ENCODE data around the gene SSTR5.

SSTR5 gene

GRCh38 chr16:1105888-1106620 lies 33.5 kb downstream of the SSTR5 start:
- DNase-seq (ENCODE audit: low spot score): peak; percentile 90

- DNase-seq (ENCODE audit: low spot score): no peak
These were observed 34.1 kb downstream of the SSTR5 start for GRCh38 chr16:1106659-1107058.

- DNase-seq (ENCODE audit: low spot score): no peak
These were observed 34.6 kb downstream of the SSTR5 start for GRCh38 chr16:1107141-1107540.

- DNase-seq (ENCODE audit: low spot score): no peak
These were observed 35.2 kb downstream of the SSTR5 start for GRCh38 chr16:1107731-1108130.

- DNase-seq (ENCODE audit: low spot score): peak; percentile 47
These were observed 36.0 kb downstream of the SSTR5 start for GRCh38 chr16:1108299-1109252.

- DNase-seq (ENCODE audit: low spot score): no peak
These were observed 37.1 kb downstream of the SSTR5 start for GRCh38 chr16:1109648-1110047.

- DNase-seq (ENCODE audit: low spot score): no peak
These were observed 40.1 kb downstream of the SSTR5 start for GRCh38 chr16:1112506-1113184.

GRCh38 chr16:1113489-1113888 lies 40.9 kb downstream of the SSTR5 start:
- DNase-seq (ENCODE audit: low spot score): no peak

- no peak for DNase-seq (ENCODE audit: low spot score)
These were observed 41.5 kb downstream of the SSTR5 start for GRCh38 chr16:1113889-1114526.

GRCh38 chr16:1116693-1117077 lies 44.1 kb downstream of the SSTR5 start:
- DNase-seq (ENCODE audit: low spot score): no peak

- DNase-seq (ENCODE audit: low spot score): no peak
These were observed 44.8 kb downstream of the SSTR5 start for GRCh38 chr16:1117176-1117900.

- DNase-seq (ENCODE audit: low spot score): no peak
These were observed 45.4 kb downstream of the SSTR5 start for GRCh38 chr16:1117926-1118325.

- no peak for DNase-seq (ENCODE audit: low spot score)
These were observed 46.6 kb downstream of the SSTR5 start for GRCh38 chr16:1119129-1119528.

- DNase-seq (ENCODE audit: low spot score): no peak
These were observed 47.4 kb downstream of the SSTR5 start for GRCh38 chr16:1119766-1120576.

GRCh38 chr16:1120577-1120941 lies 48.0 kb downstream of the SSTR5 start:
- no peak for DNase-seq (ENCODE audit: low spot score)

- no peak for DNase-seq (ENCODE audit: low spot score)
These were observed 48.5 kb downstream of the SSTR5 start for GRCh38 chr16:1121009-1121408.

GRCh38 chr16:1121601-1122397 lies 49.3 kb downstream of the SSTR5 start:
- DNase-seq (ENCODE audit: low spot score): no peak

GRCh38 chr16:1122398-1122765 lies 49.8 kb downstream of the SSTR5 start:
- DNase-seq (ENCODE audit: low spot score): no peak

GRCh38 chr16:1123525-1124230 lies 51.1 kb downstream of the SSTR5 start:
- DNase-seq (ENCODE audit: low spot score): no peak
